WTC11 (cell line): ENCODE results near the gene NR2E3. TPM values are rescaled to one million over a fixed set of nuclear protein-coding genes. Genes with fewer than 3 reads are reported as not detected.

Experiments
- ATAC-seq: fragments of 200-7000 bp; cut with Tn5 transposase; 2 replicates; pipeline ENCODE4 v1.10.0; 2021; ENCODE audit warnings: mild to moderate bottlenecking, moderate library complexity
- CTCF ChIA-PET: fragments of 300-600 bp; sonication (Branson Sonifier 250); formaldehyde crosslinking; loops from one replicate; lab custom pipeline; 2021; ENCODE audit warnings: antibody characterized with exemption; lab: Charles Lee
- POLR2A ChIA-PET: fragments of 350-600 bp; sonication (Branson Sonifier 250); formaldehyde crosslinking; loops from one replicate; lab custom pipeline; 2021; ENCODE audit warnings: antibody characterized with exemption; lab: Charles Lee
- DNase-seq: peaks from one replicate; pipeline ENCODE4 v3.0.0; 2021; ENCODE audit warnings: low spot score
- H3K27ac Mint-ChIP-seq: 2 replicates; pipeline ENCODE4 v1.8.0; 2021; ENCODE audit warnings: mixed read lengths
- H3K27me3 Mint-ChIP-seq: 2 replicates; pipeline ENCODE4 v1.8.0; 2021; ENCODE audit warnings: low read depth, mild to moderate bottlenecking, moderate library complexity, mixed read lengths
- H3K36me3 Mint-ChIP-seq: 2 replicates; pipeline ENCODE4 v1.8.0; 2021; ENCODE audit warnings: mixed read lengths
- H3K4me1 Mint-ChIP-seq: 2 replicates; pipeline ENCODE4 v1.8.0; 2022; ENCODE audit warnings: mixed read lengths
- H3K4me3 Mint-ChIP-seq: 2 replicates; pipeline ENCODE4 v1.8.0; 2021; ENCODE audit warnings: mild to moderate bottlenecking, moderate library complexity, mixed read lengths
- H3K9me3 Mint-ChIP-seq: 2 replicates; pipeline ENCODE4 v1.8.0; 2021; ENCODE audit warnings: mixed read lengths
- ATF1 ChIP-seq: sonication (generic); formaldehyde crosslinking; IDR thresholded peaks from 2 replicates; pipeline ENCODE4 v1.8.1; 2023; ENCODE audit warnings: mild to moderate bottlenecking, moderate library complexity, missing genetic modification reagents
- CBFB ChIP-seq: sonication (generic); formaldehyde crosslinking; IDR thresholded peaks from 2 replicates; pipeline ENCODE4 v1.8.1; 2022; ENCODE audit warnings: mild to moderate bottlenecking, low read depth, missing genetic modification reagents
- ETV6 ChIP-seq: sonication (generic); formaldehyde crosslinking; IDR thresholded peaks from 2 replicates; pipeline ENCODE4 v1.8.1; 2022; ENCODE audit warnings: mild to moderate bottlenecking, missing genetic modification reagents
- FOXP1 ChIP-seq: sonication (generic); formaldehyde crosslinking; IDR thresholded peaks from 2 replicates; pipeline ENCODE4 v1.8.0; 2022; ENCODE audit warnings: missing genetic modification reagents, mild to moderate bottlenecking, moderate library complexity, borderline replicate concordance
- HMGA2 ChIP-seq: fragments of 250-450 bp; sonication (Bioruptor Pico); IDR thresholded peaks from 2 replicates; pipeline ENCODE4 v1.4.0; 2021; ENCODE audit warnings: mild to moderate bottlenecking, moderate library complexity
- JUN ChIP-seq: sonication (generic); formaldehyde crosslinking; IDR thresholded peaks from 2 replicates; pipeline ENCODE4 v1.8.0; 2023; ENCODE audit warnings: mild to moderate bottlenecking, missing genetic modification reagents
- MXD4 ChIP-seq: fragments of 250-450 bp; sonication (Bioruptor Pico); IDR thresholded peaks from 2 replicates; pipeline ENCODE4 v1.8.0; 2021; ENCODE audit warnings: mild to moderate bottlenecking, moderate library complexity, borderline replicate concordance
- PREB ChIP-seq: sonication (generic); formaldehyde crosslinking; IDR thresholded peaks from 2 replicates; pipeline ENCODE4 v1.8.1; 2022; ENCODE audit warnings: mild to moderate bottlenecking, missing genetic modification reagents, moderate library complexity, borderline replicate concordance
- RORB ChIP-seq: fragments of 250-450 bp; sonication (Bioruptor Pico); IDR thresholded peaks from 2 replicates; pipeline ENCODE4 v1.9.0; 2021; ENCODE audit warnings: mild to moderate bottlenecking
- SOX15 ChIP-seq: fragments of 250-450 bp; sonication (Bioruptor Pico); IDR thresholded peaks from 2 replicates; pipeline ENCODE4 v1.9.0; 2021; ENCODE audit warnings: mild to moderate bottlenecking
- ZBTB21 ChIP-seq: sonication (generic); formaldehyde crosslinking; IDR thresholded peaks from 2 replicates; pipeline ENCODE4 v1.8.1; 2023; ENCODE audit warnings: mild to moderate bottlenecking, missing genetic modification reagents, borderline replicate concordance
- ZNF121 ChIP-seq: sonication (generic); formaldehyde crosslinking; IDR thresholded peaks from 2 replicates; pipeline ENCODE4 v1.8.0; 2023; ENCODE audit warnings: missing genetic modification reagents
- ZNF219 ChIP-seq: sonication (generic); formaldehyde crosslinking; IDR thresholded peaks from 2 replicates; pipeline ENCODE4 v1.8.0; 2023; ENCODE audit warnings: missing genetic modification reagents, mild to moderate bottlenecking, borderline replicate concordance
- ZNF232 ChIP-seq: sonication (generic); formaldehyde crosslinking; IDR thresholded peaks from 2 replicates; pipeline ENCODE4 v1.8.0; 2022; ENCODE audit warnings: mild to moderate bottlenecking, missing genetic modification reagents
- ZNF281 ChIP-seq: sonication (generic); formaldehyde crosslinking; IDR thresholded peaks from 2 replicates; pipeline ENCODE4 v1.8.0; 2023; ENCODE audit warnings: mild to moderate bottlenecking, missing genetic modification reagents
- ZNF416 ChIP-seq: fragments of 250-450 bp; sonication (Bioruptor Pico); IDR thresholded peaks from 2 replicates; pipeline ENCODE4 v1.9.0; 2021; ENCODE audit warnings: mild to moderate bottlenecking, inconsistent platforms
- total RNA-seq: library from RNA; stranded (reverse); gene quantifications from 3 replicates; pipeline ENCODE4 v1.2.3, GENCODE V29; 2021
- TF ChIP-seq, protein P1 (sequence below): sonication (generic); formaldehyde crosslinking; IDR thresholded peaks from 2 replicates; pipeline ENCODE4 v1.8.0; 2022; ENCODE audit warnings: mild to moderate bottlenecking, missing genetic modification reagents
- TF ChIP-seq, protein P2 (sequence below): sonication (generic); formaldehyde crosslinking; IDR thresholded peaks from 2 replicates; pipeline ENCODE4 v1.8.0; 2023; ENCODE audit warnings: missing genetic modification reagents
- TF ChIP-seq, protein P3 (sequence below): fragments of 250-450 bp; sonication (Bioruptor Pico); IDR thresholded peaks from 2 replicates; pipeline ENCODE4 v1.8.0; 2021; ENCODE audit warnings: mild to moderate bottlenecking
- TF ChIP-seq, protein P4 (sequence below): sonication (generic); formaldehyde crosslinking; IDR thresholded peaks from 2 replicates; pipeline ENCODE4 v1.8.1; 2022; ENCODE audit warnings: low read depth, missing genetic modification reagents, borderline replicate concordance
- TF ChIP-seq, protein P5 (sequence below): sonication (generic); formaldehyde crosslinking; IDR thresholded peaks from 2 replicates; pipeline ENCODE4 v1.8.1; 2022; ENCODE audit warnings: mild to moderate bottlenecking, moderate library complexity, missing genetic modification reagents

NR2E3 gene
- total RNA-seq, 1 experiment from 2014 or later = 1.4 TPM

DNA sequence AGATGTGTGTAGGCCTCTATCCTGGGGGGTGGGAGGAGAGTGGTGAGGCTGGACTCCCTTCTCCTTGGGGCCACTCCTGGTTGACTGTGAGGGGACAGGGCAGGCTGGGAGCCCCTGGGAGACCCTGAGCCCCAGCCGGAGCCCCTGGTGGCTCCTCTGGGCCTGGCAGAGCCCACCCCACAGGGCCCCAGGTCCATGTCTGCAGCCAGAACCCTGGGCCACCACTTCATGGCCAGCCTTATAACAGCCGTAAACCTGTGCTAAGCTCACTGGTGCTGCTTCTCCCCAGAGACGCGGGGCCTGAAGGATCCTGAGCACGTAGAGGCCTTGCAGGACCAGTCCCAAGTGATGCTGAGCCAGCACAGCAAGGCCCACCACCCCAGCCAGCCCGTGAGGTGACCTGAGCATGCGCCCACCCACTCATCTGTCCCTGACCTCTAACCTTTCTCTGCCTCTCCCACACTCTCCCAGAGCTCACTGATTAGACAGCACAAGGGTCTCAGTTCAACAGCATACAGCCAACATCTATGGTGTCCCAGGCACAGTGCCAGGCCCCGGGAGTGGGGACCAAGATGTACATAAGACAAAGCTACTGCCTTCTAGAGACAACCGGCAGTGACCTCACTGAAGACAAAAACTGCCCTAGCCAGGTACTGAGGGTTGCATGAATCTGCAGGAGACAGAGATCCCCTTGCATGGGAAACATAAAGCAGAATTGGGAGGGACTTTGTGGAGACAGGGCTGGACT lies 3.5 kb downstream of the NR2E3 start:
- no peaks in the 10 kb centered on the region for H3K36me3 Mint-ChIP-seq
- no peak overlapping the region for H3K27ac Mint-ChIP-seq
- no peak for ATAC-seq

DNA sequence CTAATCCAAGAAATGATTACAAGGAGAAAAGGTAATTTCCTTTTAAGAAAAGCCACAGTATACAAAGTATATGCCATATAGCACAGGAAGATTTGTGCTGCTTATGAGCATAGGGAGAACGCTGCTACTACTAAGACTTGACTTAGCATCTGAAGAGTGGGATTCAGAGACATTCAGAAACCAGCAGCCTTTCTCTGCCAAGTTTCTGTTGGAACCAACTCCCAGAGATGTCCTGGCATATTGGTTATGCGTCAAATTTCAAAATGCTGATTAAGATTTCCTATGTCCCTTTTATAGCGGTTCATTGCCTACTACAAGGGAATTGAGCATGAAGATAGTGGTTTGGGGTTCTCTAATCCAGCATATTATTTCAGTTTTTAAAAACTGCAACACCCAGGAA lies 4.9 kb downstream of the NR2E3 start:
- Mint-ChIP-seq H3K4me3 (no peak overlapping the region), H3K27me3 (peaks cover 2% of the 10 kb centered on the region; the same call in 1 of the 2 replicates), H3K9me3 (peaks cover 12% of the 10 kb centered on the region), H3K27ac (no peak overlapping the region), H3K4me1 (0 out of 2 replicates have a peak, but pooled peaks cover 3% of the 10 kb centered on the region), H3K36me3 (no peaks in the 10 kb centered on the region)
- POLR2A ChIA-PET = no interaction called here
- no peak for TF ChIP-seq FOXP1
- no peak for TF ChIP-seq SOX15 (CRISPR knock-in tag)
- TF ChIP-seq, protein P1, sequence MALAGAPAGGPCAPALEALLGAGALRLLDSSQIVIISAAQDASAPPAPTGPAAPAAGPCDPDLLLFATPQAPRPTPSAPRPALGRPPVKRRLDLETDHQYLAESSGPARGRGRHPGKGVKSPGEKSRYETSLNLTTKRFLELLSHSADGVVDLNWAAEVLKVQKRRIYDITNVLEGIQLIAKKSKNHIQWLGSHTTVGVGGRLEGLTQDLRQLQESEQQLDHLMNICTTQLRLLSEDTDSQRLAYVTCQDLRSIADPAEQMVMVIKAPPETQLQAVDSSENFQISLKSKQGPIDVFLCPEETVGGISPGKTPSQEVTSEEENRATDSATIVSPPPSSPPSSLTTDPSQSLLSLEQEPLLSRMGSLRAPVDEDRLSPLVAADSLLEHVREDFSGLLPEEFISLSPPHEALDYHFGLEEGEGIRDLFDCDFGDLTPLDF = no peak
- TF ChIP-seq, protein P2, sequence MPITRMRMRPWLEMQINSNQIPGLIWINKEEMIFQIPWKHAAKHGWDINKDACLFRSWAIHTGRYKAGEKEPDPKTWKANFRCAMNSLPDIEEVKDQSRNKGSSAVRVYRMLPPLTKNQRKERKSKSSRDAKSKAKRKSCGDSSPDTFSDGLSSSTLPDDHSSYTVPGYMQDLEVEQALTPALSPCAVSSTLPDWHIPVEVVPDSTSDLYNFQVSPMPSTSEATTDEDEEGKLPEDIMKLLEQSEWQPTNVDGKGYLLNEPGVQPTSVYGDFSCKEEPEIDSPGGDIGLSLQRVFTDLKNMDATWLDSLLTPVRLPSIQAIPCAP (CRISPR knock-in tag) = no peak
- TF ChIP-seq MXD4 (CRISPR knock-in tag) = no peak
- TF ChIP-seq ZNF416 (CRISPR knock-in tag) = no peak
- DNase-seq (no peak), ATAC-seq (no peak)
- CTCF ChIA-PET = no interaction called here

More for the DNA sequence above, 3.5 kb downstream of the NR2E3 start:
- Mint-ChIP-seq H3K27me3 (peaks cover 2% of the 10 kb centered on the region; the same call in 1 of the 2 replicates), H3K4me3 (no peak overlapping the region), H3K9me3 (peaks cover 8% of the 10 kb centered on the region), H3K4me1 (peaks cover 6% of the 10 kb centered on the region; the same call in 1 of the 2 replicates)
- ChIA-PET POLR2A (no interaction called here), CTCF (interaction anchor here (1.1 kb wide), 1 partner anchor 70 kb away, joined by 3 read pairs; no protein-coding TSS in a partner anchor)
- no peak for TF ChIP-seq ZNF219 (CRISPR knock-in tag)
- TF ChIP-seq ETV6 (CRISPR knock-in tag) = no peak
- no peak for TF ChIP-seq ATF1 (CRISPR knock-in tag)
- no peak for DNase-seq

- Mint-ChIP-seq H3K4me1 (no peaks in the 10 kb centered on the region), H3K27me3 (peaks cover 2% of the 10 kb centered on the region; the same call in 1 of the 2 replicates), H3K4me3 (no peak overlapping the region), H3K9me3 (peaks cover 28% of the 10 kb centered on the region), H3K36me3 (peaks cover 13% of the 10 kb centered on the region), H3K27ac (no peak overlapping the region)
- no peak for DNase-seq
- ATAC-seq = no peak
- ChIA-PET POLR2A (no interaction called here), CTCF (no interaction called here)
- TF ChIP-seq HMGA2 (CRISPR knock-in tag) (no peak), RORB (CRISPR knock-in tag) (no peak), ATF1 (CRISPR knock-in tag) (no peak), ZNF281 (no peak), ZNF232 (no peak), CBFB (CRISPR knock-in tag) (no peak), PREB (CRISPR knock-in tag) (no peak), JUN (CRISPR knock-in tag) (no peak), ZNF121 (no peak), ZBTB21 (CRISPR knock-in tag) (no peak)
- TF ChIP-seq, protein P3, sequence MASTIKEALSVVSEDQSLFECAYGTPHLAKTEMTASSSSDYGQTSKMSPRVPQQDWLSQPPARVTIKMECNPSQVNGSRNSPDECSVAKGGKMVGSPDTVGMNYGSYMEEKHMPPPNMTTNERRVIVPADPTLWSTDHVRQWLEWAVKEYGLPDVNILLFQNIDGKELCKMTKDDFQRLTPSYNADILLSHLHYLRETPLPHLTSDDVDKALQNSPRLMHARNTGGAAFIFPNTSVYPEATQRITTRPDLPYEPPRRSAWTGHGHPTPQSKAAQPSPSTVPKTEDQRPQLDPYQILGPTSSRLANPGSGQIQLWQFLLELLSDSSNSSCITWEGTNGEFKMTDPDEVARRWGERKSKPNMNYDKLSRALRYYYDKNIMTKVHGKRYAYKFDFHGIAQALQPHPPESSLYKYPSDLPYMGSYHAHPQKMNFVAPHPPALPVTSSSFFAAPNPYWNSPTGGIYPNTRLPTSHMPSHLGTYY (CRISPR knock-in tag) = no peak
- TF ChIP-seq, protein P4, sequence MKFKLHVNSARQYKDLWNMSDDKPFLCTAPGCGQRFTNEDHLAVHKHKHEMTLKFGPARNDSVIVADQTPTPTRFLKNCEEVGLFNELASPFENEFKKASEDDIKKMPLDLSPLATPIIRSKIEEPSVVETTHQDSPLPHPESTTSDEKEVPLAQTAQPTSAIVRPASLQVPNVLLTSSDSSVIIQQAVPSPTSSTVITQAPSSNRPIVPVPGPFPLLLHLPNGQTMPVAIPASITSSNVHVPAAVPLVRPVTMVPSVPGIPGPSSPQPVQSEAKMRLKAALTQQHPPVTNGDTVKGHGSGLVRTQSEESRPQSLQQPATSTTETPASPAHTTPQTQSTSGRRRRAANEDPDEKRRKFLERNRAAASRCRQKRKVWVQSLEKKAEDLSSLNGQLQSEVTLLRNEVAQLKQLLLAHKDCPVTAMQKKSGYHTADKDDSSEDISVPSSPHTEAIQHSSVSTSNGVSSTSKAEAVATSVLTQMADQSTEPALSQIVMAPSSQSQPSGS (CRISPR knock-in tag) = no peak
- TF ChIP-seq, protein P5, sequence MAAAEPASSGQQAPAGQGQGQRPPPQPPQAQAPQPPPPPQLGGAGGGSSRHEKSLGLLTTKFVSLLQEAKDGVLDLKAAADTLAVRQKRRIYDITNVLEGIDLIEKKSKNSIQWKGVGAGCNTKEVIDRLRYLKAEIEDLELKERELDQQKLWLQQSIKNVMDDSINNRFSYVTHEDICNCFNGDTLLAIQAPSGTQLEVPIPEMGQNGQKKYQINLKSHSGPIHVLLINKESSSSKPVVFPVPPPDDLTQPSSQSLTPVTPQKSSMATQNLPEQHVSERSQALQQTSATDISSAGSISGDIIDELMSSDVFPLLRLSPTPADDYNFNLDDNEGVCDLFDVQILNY (CRISPR knock-in tag) = no peak
Observed at GRCh38 chr15:71817351-71817750, 7.0 kb downstream of the NR2E3 start.
